HG02678 (cell line): ENCODE data around the gene CRMP1.

Experiments used
- ATAC-seq: cut with Tn5 transposase; IDR thresholded peaks from one replicate; pipeline ENCODE4 v1.9.1; 2021; ENCODE audit warnings: mild to moderate bottlenecking, moderate library complexity; ENCODE audit not compliant: unreplicated experiment

The CRMP1 gene

DNA sequence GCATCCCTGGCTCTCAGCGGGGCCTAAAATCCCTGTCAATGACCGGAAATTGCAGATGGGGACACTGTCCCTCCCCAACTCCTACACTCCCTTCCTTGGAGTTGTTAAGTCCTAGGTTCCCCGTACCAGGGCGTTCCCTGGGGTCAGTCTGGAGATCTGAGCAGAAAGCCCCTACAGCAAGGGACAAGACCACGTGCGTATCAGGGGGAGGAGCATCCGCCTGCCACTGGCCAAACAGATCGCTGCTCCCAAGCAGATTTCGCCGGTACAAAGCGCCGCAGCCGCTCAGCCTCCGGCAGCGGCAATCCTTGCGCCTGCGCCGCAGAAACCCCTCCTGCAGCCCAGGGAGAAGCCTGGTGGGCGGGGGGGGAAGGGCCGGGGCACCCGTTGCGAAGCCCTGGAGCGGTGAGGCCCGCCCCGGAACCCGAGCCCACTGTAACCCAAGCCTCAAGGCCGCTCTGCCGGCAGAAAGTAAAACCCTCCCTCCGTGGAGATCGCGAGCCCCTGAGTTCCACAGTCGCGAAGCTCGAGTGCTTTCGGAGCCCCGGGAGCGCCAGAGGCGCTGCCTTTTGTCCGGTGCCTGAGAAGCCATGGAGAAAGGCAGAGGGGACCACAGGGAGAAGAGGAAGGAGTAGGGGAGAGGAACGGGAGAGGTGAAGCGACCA, 2.7 kb downstream of the CRMP1 start:
- ATAC-seq: no peak

DNA sequence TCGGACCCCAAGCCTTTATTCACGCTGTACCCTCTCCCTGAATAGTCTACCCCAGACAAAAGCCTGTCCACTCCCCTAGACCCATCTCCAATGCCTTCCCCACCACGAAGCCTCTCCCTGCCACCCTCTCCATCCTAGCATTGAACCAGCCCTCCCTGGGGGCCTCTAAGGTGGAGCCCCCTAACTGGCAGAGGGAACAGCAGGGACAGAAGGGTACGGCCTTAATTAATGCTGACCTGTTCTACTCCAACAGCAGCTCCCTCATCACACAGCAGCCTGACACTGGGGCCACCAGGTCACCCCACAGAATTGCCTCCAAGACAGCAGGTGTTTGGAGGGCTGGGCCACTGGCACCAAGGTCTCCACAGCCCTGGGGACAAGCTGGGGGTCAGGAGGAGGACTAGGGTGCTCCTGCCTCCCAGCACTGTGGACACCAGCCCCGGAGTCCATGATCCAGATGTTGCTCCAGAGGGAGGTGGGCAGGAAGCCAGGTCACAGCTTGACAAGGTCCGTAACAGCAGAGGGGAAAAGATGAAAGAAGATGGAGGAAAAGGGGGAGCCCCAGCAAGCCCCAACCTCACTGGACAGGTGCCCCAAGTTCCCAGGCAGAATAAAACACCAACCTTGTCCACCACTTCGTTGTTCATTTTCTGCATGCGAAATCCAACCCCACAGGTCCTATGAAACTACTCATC, 3.7 kb downstream of the CRMP1 start:
- no peak for ATAC-seq

DNA sequence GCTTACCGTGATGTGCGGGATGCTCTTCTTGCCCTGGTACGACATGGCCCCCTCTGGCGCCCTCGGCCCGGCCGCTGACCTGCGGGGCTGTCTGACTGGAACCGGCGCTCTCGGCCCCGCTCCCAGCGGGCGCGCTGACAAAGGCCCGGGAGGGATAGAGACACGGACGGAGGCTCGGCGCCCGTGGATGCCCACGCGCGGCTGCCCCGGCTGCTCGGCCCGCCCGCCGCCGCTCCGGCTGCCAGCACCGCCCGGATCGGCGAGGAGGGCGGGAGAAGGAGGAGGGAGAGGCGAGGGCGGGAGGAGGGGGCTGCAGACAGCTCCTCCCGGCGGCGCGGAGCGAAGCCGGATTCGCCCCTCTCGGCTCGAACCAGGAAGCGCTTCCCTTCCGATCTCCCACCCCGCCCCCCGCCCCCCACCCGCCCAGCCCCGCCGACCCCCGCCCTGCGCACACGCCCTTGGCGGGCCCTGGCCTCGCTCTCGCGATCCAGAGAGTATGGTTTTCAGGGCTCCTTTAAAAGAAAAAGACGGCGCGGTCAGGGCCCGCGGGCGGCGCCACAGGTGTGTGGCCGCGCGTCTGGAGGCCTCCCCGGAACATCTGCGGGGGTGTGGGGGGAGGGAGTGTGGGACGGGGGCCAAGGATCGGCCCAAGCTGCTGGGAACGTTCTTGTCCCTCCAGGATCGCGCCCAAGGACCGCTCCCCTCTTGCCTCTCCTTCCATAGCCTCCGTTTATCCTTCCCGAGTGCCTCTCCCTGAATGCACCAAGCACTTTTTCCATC, 4.5 kb downstream of the CRMP1 start:
- no peak for ATAC-seq

DNA sequence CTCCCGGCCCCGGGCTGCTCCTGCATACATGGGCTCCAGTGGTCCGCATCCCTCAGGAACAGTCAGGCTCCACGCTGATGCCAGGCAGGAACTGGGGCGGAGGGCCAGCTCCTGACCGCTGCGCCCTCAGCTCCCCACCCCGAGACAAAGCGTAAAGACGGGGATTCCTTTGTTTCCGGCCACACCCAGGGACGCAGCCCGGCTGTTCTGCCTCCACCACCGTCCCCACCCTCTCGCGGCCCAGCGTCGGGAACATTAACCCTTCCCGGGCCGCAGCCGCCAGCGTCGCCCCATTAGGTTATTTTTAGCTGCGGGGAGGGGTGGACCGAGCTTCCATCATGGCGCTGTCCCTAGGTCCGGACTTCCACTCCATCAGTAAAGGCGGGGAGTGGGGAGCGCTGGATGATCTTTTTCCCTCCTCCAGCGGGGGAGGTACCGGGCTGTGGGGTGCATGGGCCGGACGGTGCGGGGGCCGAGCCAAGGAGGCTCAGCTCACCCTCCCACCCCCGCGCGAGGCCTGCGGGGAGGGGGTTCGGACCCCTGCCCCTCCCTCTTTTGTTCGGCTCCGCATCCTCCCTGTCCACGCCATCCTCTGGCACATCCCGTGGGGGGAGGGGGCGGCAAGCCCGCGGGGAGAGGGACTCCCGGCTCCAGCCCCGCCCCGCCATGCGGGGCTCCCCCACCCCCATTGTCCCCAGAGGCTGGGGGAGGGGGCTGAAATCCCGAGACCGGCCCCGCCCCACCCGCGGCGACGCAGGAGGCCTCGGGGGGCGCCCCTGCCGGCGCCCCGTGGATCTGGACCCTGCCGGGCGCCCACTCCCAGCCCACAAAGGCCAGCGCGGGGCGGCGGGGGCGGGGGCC, 5.3 kb downstream of the CRMP1 start:
- ATAC-seq: no peak

DNA sequence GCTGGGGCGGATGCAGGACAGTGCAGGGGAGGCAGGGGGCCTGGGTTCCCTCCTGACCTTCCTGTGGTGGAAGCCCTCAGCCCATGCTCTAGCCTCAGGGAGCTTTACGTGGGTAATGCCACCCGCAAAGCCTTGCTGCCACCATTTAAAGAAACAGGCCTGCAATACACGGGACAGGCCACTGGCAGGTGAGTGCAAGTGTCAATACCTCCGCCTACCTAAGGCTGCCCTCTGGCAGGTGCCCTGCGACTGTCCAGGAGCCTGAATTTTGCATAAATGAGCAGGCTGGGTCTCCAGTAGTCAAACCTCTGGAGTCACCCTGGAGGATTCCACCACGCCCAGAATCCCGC, 5.9 kb downstream of the CRMP1 start:
- no peak for ATAC-seq

DNA sequence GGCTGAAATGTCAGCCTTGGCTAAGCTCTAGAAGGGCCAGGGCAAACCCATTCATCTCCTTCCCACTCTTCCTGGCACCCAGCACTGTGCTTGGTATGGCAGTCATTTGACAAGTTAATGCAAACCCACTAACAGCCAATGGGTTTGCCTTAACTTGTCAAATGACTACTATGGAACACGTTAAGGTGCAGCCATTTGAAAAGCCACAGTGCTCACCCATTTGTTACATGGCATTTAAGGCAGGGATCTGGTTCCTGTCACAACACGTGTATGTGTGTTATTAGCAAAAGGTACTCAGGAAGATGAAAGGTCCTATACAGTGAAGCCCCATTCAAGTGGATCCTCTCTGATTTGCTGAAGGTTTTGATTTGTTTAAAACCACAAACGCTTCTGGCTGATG, 7.2 kb downstream of the CRMP1 start:
- no peak for ATAC-seq

DNA sequence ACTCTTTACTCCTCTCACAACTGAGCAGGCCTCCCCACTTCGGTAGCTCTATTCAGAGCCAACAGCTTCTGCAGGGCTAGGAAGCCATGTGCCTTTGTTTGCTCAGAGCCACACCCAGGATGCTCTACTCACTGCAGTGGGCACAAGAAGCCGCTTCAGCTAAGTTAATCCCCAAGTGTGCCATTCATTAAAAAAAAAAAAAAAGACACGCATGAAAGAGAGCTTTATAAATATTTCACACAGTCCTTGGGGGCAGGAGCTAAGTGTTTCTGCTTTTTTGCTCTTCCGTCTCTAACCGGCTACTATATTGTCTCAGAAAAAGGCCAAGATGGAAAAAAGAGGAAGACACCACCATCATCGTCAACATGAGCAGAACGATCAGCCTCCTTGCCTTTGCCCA, 8.1 kb downstream of the CRMP1 start:
- ATAC-seq: no peak

DNA sequence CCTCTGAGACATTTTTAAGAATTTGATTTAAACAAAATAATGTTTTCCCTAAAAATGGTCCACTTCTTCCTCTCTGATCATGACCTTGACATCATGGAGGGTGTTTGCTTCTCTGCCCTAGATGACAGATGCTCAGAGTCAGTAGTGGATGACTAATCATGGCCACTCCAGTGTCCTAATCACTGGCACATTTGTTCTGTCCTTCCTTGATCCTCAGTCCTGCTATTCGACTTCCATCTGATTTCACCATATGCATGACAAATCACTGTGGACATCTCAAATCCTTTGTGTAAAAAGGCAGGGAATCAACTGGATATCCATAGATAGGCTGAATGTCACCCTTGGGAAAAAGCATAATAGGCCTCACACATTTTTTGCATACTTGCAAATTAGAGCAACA, 9.0 kb downstream of the CRMP1 start:
- ATAC-seq: no peak

DNA sequence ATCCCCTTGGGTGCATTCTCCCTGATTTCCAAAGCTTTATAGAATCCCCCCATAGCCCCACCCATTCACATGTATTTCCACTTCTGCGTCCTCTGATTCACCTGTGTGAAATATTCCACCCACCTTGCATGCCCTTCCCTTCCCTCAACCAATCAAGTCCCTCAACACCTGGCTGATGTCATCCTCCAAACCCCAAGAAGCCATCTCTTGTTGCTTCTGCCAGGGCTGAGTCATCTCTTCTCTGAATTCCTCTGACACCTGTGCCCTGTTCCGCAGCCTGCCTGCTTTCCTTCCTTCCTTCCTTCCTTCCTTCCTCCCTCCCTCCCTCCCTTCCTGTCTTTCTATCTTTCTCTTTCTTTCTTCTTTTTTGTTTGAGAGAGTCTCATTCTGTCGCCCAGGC, 9.9 kb downstream of the CRMP1 start:
- no peak for ATAC-seq

DNA sequence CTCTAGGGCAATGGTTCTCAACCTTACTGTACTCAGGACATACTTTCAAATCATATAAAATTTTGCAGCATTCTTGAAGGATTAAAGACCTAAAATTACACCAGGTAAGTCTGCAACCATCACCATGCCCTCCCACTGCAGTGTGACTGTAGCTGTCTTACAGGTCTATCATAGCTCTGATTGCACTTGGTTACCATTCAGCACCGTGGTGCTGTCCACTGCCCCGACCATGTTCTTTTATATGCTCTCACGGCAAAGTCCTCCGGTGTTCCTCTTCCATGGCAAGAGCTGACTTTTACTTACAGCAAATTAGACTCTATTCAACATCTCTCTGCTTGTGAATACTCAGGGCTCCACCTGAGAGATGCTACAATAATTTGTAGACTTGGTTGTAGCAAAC, 11.5 kb downstream of the CRMP1 start:
- no peak for ATAC-seq

DNA sequence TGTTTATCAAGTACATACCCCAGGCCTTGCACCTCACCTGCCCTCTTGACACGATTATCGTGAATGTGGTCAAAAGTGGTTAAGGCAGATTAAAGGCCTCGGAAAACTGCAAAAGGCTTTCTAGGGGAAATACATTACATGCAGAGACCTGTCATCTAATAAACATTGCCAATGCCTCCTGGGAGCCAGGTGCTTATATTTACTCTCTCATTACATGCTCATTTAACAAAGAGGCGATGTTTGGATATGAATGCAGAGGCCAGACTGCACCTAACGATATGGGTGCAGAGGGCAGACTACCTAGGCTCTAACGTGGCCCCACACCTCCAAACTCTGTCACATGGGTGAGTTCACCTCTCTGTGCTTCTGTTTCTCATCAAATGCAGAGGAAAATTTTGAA, 14.5 kb downstream of the CRMP1 start:
- no peak for ATAC-seq

DNA sequence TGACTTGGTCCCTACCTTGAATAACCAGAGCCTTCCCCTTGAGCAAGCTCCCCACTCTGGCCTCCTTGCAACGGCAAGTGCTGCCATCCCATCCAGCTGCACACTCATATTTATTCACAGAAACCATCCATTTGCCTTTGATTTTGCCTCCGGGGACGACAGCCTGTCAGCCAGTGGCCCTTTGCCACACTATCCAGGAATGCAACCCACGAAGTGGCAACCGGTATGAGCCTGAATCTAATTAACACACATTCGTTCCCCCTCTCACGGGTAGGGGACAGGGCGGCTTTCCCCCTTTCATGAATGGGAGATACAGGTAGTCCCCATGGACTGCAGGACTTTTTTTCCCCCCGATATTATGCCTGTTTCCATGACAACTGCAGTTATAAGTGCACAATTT, 15.5 kb downstream of the CRMP1 start:
- ATAC-seq: no peak

DNA sequence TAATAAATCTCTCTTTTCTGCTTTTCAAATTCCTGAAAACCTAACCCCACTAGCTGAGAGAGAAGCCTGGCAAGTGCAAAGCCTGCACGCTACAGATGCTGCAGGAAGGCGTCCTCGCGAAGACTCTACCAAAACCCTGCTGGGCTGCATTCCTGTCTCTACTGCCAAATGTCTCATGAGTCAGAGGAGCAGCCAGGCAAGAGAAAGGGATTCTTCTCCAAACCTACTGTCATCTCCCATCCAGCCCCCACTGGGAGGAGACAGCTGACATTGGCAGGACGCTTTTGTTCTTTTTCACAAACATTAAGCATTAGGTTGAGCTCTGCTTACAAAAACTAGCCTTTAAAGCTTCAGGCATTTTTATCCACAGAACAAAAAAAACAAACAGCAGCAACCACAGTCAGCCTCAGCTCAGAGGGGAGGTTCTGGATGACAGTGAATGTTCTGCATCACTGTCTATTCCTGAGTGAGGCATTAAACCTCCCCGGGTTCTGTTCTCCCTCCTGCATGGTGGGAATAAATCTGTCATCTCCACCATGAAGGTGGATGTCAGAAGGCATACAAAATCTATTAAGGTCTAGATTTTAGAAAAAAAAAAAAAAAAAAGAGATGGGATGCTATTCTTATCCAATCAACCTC, 18.0 kb downstream of the CRMP1 start:
- ATAC-seq: no peak

DNA sequence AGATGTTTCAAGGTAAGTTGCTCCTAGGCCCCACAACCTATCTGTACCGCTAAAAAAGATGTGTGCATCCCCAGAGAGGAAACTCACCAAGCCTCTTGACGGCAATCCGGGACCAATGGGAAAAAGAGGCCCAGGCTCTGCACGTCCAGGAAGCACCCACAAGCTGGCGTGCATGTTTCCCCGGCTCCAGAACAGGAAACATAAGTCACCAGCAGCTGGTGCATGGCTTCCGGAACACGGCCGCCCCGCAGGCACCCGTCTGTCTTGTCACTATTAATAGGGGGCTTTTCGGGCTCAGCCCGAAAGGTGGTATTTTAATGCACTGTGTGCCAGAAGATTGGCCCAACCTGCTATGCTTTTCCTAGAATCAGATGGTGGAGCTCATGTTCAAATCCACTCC, 22.2 kb downstream of the CRMP1 start:
- no peak for ATAC-seq

DNA sequence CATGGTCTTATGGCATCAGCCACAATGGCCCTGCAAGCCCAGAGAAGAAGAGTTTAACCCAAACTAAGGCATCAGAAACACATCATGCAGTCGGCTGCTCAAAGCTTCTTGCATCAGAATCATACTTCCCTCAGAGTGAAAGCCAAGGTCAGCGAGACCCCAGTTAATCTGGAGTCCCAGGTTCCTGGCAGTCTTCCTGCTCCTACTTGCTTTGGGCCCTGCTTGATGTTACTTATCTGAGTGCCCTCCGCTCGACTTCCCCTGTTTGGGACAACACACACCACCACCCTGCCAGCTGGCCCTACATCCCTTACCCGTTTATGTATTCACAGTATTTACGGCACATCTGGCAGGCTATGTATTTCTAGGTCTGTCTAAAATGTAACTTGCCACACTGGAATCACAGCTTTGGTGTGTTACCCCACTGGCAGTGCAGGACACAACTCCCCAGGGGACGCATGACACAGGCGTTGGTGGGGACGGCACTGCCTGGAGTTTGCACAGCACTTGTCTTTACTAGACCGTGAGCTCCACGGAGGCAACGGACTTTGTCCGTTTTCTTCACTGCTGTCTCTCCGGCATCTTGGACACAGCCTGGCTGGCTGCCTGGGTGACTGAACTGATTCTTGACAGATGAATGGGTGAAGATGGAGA, 22.8 kb downstream of the CRMP1 start:
- ATAC-seq: no peak

DNA sequence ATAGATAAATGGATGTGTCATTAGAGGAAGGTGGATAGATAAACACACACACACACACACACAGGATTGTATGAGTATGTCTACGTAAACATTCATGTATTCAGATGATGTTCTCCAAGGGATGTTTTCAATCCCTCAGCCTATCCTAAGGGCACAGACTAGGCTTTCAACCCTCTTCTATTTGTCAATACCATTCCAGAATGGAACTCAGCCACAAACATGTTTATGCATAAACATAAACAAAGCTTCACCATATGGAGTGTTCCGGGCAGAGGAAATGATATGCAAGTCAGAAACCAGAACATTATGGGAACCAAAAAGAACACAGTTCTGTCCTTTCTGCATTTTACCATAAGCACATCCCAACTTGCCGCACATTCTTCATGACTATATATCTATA, 25.0 kb downstream of the CRMP1 start:
- no peak for ATAC-seq

DNA sequence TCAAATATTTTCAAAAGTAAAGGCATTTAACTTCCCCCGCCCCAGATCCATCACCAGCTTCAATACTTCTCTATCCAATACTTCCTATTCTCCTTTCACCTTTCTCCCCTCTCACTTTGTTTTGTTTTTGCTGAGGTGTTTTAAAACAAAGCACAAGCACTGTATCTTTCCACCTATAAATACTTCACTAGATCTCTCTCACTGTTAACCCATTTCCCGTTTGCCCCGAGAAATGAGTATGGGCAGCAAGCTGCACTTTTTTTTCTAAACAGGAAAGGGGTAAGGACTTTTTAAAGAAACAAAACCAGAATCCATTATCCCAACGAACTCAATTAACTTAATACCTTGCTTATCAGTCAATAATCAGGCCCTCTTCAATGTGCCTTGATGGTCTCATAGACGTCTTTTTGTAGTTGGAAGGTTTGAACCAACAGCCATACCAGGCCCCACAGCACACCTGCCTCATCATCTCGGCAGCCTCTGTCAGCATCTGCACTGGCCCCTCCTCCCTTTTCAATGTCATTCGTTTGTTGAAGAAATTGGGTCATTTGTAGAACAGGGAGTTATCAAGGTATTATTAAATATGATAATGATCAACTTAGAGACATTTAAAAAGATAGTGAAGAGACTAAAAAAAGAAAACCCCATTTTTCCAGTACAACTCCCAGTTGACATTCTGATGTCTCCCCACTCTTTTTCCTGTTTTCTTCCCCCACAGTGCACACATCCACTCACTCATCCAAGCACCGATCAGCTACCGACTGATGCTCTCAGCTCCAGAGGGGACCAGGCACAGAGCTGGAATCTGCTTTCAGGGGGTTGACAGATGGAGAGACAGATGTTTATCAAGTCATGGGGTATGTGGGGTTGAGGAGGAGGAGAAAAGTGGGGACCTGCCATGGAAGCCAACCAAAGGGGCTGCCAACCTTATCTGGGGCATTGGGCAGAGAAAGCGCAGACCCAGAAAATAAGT, 25.8 kb downstream of the CRMP1 start:
- ATAC-seq: no peak

DNA sequence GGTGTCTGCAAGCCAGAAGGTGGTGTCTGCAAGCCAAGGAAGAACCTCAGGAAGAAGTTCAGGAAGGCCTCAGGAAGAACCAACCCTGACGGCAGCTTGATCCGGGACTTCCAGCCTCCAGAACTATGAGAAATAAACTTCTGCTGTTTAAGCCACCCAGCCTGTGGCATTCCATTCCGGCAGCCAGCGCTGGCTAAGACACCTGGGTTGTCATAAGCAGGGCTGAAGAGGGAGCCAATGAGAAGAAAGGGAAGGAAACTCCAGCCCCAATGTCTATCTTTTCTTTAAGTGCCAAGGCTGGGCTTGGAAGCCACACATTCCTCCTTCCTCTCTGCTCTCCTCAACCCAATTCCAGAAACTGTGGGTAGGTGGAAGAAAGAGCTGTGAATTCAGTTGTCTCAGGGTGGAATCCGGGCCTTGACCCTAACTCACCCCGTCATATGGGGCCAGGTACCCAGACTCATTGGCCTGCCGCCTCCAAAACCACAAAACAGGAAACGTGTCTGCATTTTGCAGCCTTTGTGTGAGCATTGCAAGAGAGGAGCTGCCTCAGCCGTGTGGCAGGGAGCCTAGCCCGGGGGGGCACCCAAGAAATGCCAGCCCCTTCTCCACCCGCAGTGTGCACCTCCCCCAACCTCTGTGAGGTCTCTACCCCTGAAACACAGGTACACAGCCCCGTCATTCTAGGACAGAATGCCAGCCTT, 26.8 kb downstream of the CRMP1 start:
- ATAC-seq: no peak
